HG03354 (cell line): ENCODE results near the gene ARID3A.
"Not testable (repeated sequence)": the region's sequence is repeated elsewhere in the genome, so short reads cannot be mapped to it uniquely, and the experiment has no call there.

Experiments used
- ATAC-seq: cut with Tn5 transposase; IDR thresholded peaks from one replicate; pipeline ENCODE4 v1.9.1; 2021; ENCODE audit warnings: mild to moderate bottlenecking; ENCODE audit not compliant: unreplicated experiment, poor library complexity, severe bottlenecking

ARID3A gene

DNA sequence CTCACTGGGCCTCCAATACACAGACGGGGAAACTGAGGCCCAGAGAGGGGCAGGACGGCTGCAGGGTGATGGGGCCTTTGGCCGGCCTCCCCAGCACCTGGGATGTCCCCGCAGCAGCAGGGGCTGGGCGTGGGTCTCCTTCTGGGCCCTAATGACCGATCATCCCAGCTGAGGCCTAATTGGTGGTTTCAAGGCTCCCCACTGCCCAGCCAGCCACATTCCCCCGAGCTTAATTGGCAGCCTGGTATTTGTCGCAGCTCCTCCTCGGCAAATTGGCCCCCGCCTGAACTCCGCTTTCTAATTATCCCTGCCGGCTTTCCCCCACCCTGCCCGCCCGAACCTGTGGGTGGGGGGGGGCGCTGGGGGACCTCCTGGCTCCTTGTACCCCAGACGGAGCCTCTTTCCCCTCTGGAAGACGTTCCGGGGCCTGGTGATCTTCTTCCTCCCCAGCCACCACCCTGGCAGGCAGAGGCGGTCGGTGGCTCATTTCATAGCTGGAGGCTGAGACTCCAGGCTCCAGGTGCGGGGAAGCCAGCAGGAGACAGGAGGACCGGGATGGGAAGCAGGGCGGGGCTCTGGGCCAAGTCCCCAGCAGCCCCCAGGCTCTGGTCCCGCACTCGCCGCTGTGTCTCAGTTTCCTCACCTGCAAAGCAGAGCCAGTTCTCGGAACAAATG is 31.1 kb downstream of the ARID3A start:
- no peak for ATAC-seq

DNA sequence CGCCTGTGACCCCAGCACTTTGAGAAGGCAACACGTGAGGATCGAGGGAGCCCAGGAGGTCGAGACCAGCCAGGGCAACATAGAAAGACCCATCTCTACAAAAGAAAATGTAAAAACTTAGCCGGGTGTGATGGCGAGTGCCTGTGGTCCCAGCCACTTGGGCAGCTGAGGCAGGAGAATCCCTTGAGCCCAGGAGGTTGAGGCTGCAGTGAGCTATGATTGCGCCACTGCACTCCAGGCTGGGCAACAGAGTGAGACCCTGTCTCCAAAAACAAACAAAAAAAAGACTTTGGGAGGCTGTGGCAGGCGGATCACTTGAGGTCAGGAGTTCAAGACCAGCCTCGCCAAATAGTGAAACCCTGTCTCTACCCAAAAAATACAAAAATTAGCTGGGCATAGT is 31.7 kb downstream of the ARID3A start:
- ATAC-seq, result not testable (repeated sequence)

DNA sequence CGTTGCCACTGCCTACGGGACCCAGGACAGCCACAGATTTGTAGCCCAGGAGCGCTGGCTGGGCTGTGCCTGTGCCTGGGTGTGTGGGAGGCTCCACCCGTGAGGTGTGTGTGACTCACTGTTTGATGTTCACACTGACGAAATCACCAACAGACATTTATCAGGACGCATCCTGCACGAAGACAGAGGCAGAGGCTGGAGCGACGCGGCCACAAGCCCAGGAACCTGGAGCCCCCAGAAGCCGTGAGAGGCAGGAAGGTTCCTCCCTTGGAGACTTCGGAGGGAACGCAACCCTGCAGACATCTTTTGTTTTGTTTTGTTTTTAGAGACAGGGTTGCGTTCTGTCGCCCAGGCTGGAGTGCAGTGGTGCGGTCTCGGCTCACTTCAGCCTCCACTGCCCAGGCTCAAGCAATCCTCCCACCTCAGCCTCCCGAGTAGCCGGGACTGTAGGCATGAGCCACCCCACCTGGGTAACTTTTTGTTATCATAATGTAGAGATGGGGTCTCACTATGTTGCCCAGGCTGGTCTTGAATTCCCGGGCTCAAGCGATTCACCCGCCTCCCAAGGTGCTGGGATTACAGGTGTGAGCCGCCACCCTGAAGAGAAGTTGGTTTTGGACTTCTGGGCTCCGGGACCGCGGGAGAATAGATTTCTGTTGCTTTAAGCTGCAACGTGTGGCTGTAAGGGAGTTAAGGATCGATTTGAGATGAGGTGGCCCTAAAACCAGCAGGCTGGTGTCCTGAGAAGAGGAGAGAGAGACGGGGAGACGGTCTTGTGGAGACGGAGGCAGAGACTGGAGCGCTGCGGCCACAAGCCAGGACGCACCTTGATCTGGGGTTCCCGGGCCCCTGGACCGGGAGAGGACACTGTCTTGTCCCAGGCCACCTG is 33.4 kb downstream of the ARID3A start:
- ATAC-seq, result no peak

DNA sequence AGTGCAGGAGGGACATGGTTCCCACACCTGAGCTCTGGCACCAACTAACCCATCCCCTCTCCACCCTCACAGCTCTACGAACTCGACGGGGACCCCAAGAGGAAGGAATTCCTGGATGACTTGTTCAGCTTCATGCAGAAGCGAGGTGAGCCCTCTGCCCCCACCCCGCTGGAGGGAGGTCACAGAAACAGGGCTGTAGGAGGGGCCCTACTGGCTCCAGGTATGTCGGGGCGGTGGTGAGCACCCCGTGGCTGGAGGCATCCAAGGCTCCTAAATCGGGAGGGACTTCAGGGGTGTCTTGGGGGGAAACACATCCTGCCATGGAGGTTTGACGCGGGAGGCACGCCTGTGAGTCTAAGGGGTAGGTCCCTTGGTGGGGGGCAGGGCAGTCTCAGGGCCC is 34.2 kb downstream of the ARID3A start:
- ATAC-seq, result no peak

DNA sequence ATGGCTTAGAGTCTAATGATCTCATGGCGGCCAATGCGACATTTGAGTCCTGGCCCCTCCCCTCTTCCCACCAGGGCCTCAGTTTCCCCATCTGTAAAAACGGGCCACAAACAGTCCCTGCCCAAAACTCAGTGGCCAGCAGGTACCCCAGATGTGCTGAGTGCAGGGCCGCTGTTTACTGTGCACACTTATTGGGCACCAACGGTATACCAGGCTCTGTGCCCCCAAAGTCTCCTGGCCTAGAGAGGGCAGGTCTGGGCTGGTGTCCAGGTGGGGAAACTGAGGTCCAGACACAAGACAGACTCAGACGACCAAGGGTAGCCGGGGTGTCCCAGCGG is 34.7 kb downstream of the ARID3A start:
- no peak for ATAC-seq

DNA sequence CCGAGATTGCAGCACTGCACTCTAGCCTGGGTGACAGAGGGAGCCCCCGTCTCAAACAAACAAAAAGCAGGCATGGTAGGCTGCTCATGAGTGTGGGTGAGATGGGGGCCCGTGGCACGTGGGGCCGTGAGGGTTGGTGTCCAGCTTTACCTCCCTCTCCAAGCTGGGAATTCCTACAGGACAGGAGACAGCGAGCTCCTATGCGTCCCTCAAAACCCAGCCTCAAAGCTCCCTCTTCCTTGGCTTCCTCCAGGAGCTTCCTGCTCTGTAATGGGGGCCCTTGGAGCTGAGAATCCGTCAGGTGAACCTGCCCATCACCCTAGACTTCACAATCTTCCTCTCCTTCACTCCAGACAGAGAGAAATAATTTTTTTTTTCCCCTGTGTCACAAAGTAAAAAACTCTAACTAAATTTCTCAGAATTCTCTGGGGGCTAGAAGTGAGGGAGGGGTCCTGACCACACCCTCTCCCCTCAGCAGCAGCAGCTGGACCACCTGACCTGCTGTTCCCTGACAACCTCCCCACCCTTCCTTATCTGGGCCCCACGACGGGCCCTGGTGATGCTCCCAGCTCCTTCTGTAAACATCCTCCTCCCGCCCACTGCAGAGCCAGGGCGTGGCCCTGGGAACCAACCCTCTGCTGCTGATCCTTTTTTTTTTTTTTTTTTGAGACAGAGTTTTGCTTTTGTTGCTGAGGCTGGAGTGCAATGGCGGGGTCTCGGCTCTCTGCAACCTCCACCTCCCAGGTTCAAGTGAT is 36.2 kb downstream of the ARID3A start:
- ATAC-seq, result no peak

DNA sequence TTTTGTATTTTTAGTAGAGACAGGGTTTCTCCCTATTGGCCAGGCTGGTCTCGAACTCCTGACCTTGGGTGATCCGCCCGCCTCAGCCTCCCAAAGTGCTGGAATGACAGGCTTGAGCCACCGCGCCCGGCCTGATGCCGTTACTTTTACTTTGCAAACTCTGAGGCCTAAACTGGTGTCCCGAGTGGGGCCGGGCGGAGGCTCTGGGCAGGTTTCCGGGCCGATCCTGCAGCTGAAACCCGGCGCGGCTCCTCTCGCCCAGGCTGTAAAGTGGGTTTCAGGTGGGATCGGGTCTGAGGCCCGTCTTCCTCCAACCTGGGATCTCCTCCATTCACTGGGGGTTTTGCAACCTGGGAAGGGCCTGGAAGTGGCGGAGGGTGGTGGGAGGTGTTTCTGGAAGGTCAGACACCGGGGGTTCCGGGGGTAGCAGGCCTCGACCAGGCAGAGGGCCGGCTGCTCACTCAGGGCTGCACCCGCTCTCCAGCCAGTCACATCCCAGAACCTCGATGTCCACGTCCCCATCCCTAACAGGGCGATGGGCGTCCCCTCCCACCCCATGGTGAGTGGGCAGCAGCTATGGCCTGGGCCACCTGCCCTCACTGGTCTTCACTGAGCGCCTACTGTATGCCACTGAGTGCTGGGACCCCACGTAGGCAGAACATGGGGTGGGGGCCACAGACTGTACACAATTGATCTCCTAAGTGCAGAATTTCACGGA is 37.0 kb downstream of the ARID3A start:
- no peak for ATAC-seq

DNA sequence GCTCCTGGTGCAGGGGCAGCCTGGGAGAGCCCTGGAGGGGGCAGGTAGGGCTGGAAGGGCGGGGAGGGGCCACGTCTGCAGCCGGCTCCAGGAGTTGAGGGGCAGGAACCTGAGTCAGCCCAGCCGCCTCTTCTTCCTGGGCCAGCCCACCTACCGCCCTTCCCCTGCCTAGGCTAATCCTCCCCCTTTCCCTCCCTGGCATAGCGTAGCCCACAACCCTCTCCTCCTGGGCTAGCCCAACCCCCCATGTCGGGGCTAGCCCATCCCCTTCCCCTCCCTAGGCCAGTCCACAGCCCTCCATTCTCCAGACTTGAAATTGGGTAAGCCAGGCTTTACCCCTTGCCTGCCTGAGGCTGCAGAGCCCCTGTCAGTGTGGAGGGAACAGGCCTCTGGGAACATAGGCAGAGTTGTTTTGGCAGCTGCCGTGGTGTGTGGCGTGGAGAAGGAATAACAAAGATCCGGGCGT is 37.7 kb downstream of the ARID3A start:
- no peak for ATAC-seq

DNA sequence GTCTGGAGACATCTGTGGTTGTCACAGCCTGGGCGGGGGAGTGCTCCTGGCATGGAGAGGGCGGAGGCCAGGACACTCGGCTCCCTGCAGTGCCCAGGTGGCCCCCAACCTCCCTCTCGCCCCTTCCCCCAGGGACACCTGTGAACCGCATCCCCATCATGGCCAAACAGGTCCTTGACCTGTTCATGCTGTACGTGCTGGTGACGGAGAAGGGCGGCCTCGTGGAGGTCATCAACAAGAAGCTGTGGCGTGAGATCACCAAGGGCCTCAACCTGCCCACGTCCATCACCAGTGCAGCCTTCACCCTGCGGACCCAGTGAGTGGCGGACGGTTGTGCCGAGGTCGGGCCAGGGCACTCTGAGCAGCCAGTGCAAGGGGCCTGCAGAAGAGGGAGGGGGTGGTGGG is 38.3 kb downstream of the ARID3A start:
- ATAC-seq, result no peak

DNA sequence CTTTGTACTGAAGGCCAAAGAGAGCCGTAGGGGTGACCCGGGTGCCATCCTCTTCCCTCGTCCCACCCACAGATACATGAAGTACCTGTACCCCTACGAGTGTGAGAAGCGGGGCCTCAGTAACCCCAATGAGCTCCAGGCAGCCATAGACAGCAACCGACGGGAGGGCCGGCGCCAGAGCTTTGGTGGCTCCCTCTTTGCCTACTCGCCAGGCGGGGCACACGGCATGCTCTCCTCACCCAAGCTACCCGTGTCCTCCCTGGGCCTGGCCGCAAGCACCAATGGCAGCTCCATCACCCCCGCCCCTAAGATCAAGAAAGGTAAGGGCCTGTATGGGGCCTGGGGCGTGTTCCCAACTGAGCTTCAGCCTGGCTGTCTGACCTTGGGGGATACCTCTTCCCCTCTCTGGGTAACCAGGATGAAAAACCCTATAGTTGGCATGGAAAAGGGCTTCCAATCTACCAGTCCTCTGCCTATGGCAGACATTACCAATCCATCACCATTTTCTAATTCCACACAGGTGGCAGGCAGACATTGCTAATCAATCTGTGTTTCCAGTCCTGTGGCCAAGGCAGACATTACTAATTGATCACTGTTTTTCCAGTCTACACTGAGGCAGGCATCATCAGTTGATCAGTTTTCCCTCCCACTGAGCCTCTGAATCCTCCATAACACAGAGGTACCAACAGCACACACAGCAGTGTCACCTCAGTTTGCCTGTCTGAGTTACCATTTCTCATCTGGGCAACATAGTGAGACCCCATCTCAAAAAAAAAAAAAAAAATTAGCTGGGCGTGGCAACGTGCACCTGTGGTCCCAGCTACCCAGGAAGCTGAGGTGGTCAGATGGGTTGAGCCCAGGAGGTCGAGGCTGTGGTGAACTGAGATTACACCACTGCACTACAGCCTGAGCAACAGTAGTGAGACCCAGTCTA is 39.2 kb downstream of the ARID3A start:
- ATAC-seq, result no peak

DNA sequence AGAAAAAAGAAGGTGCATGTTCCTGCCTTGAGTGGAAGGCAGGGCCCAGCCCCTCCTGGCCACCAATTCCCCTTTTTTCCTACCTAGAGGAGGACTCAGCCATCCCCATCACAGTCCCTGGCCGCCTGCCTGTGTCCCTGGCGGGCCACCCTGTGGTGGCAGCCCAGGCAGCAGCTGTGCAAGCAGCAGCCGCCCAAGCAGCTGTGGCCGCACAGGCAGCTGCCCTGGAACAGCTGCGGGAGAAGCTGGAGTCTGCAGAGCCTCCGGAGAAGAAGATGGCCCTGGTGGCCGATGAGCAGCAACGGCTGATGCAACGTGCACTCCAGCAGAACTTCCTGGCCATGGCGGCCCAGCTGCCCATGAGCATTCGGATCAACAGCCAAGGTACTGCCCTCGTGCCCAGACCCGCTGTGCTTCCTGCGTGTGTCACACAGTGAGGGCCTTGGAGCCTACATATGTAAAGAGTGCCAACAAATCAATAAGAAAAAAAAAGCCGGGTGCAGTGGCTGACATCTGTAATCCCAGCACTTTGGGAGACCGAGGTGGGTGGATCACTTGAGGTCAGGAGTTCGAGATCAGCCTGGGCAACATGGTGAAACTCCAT is 40.8 kb downstream of the ARID3A start:
- no peak for ATAC-seq

DNA sequence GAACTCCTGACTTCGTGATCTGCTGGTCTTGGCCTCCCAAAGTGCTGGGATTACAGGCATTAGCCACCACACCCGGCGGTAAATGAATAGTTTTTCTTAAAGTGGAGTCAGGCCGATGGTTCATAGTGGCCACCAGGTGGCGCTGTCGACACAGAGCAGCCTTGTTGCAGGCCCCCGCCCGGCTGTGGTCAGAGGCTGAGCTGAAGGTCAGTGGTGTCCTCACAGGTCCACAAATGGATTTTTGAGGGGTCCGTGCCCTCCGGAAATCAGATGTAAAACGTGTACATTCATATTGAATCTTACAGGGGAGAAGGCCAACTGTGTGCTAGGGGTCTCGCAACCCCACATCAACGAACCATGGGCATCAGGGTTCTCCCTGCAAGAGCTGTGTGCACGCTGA is 44.9 kb downstream of the ARID3A start:
- ATAC-seq, result no peak

DNA sequence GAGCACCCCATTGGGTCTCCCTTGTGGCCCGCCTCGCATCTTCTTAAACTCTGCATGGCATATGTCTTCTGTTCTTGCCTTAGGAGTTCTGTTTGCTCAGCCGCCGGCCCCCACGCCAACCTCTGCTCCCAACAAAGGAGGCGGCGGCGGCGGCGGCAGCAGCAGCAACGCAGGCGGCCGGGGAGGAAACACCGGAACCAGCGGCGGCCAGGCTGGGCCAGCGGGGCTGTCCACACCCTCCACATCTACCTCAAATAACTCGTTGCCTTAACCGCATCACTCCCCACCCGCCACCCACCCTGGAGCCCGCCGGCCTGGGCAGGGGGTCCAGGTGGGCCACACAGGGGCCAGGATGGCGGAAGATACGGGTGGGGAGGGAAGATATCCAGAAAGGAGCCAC is 46.0 kb downstream of the ARID3A start:
- ATAC-seq, result no peak

DNA sequence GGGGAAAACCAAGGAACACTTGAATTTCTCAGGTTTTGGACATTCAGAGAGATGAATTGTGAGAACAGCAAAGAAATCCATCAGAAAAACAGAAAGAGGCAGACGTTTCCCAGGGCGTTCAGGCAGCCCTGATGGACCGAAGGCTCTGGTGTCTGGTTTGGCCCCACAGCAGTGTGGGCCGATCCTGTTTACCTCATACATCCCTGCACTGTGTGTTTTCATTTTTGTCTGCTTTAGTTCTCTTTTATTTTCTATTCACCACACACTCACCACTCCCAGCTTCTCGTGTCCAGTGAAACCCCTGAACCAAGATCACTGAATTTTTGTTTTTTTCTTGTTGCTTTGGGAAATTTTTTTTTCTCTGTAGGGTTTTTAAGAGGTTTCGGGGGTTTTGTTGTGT is 46.4 kb downstream of the ARID3A start:
- no peak for ATAC-seq

DNA sequence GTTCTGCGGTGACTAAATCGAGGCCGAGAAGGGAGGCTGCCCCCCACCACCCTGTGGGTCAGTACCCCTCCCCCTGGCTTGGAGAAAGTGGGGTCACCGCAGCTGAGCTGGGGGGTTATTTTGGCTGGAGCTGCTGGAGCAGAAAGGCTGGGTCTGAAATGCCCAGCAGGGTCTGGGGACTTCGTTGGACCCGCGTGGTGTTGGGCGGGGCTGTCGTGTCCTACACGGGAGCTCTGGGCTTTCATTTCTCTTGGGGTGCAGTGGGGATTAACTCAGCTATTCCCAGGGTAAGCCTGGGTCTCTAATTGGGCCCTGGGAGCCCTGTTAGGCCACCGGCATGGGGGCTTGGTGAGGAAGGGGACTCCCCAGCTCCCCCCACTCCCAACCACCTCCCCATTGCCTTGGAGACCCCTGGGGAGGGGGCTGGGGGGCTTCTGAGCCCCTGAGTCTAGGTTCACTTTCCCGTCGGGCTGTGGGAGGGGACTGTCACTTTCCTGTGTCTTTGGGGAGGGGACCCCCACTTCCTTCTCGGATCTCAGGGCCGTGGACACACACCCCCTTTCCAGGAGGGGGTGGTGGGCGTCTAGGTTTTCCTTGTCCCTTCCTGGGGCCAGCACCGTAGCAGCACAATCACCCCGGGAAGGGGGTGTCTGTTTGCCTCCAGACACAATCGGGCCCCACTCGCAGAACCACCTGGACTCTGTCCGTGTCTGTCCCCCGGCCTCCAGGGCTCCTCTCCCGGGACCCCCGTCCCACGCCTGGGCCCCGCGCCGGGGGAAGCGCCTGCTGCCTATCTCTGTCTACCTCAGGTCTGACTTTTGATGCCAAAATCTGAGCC is 48.1 kb downstream of the ARID3A start:
- ATAC-seq, result no peak

DNA sequence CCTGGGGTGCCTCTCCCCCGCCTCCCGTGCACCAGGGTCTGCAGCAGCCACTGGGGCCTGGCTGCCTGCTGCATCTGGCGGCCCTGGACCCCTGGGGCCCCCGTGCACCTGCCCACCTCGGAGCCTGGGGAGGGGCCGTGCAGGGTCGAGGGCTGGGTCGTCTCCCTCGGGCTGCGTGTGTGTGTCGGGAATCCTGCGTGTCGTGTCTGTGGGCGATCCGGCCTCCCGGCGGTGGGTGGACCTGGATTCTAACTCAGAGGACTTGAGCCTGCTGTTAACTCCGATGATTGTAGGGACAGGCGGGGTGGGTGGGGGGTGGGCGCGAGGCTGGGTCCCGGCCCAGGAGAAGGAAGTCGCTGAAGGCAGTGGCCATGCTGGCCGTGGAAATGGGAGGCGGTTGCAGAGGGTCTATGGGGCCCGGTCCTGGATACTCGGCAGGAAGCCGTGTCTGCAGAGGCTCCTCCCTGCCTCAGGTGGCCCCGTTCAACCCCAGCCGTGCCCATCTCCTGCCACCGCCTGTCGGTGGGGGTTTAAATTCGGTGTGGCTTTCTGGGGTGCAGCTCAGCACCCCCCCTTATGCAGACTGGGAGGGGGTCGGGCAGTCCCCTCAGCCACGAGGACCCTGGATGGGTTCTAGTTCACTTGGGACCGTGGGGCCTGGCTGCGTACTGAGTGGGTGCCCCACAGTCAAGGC is 48.9 kb downstream of the ARID3A start:
- ATAC-seq, result no peak

DNA sequence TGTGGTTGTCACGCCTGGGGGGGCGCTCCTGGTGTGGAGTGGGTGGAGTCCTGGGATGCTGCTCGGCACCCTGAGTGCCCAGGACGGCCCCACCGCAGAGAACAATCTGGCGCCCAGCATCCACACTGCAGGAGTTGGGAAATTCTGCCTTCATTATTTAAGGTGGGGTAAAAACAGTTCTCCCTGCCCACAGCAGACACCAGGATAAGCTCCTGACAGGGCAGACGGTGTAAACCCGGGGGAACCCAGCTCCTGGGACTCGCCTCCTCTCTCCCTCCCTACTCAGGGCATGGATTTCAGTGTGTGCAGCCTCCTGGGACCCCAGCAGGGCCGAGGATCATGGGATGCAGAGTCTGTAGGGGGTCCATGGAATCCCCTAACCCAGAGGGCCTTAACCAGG is 50.6 kb downstream of the ARID3A start:
- ATAC-seq, result no peak
